Activated T-helper 2 cell treated with anti-CD3 and anti-CD28 coated beads, Interferon-gamma antibody, Interleukin-2, Interleukin-4, amounts not matched to agents 10 μg/mL and 5 μg/mL and 100 μg/mL, durations not matched to agents 14 hours and 24 hours and 36 hours (primary cell): ENCODE results near the gene EIF2B5. TPM values are rescaled to one million over a fixed set of nuclear protein-coding genes. Genes with fewer than 3 reads are reported as not detected.
"Not testable (repeated sequence)": the region's sequence is repeated elsewhere in the genome, so short reads cannot be mapped to it uniquely, and the experiment has no call there.

Experiments
- DNase-seq: peaks from one replicate; pipeline ENCODE4 v3.0.0; 2021; ENCODE audit warnings: low spot score
- H3K27ac Mint-ChIP-seq: one replicate; pipeline ENCODE4 v1.8.0; 2021; ENCODE audit warnings: mixed read lengths
- H3K27me3 Mint-ChIP-seq: one replicate; pipeline ENCODE4 v1.8.0; 2021; ENCODE audit warnings: low read depth, mixed read lengths
- H3K36me3 Mint-ChIP-seq: one replicate; pipeline ENCODE4 v1.8.0; 2021; ENCODE audit warnings: low read depth, mixed read lengths
- H3K4me1 Mint-ChIP-seq: one replicate; pipeline ENCODE4 v1.8.0; 2021; ENCODE audit warnings: low read depth, mixed read lengths
- H3K4me3 Mint-ChIP-seq: one replicate; pipeline ENCODE4 v1.8.0; 2021; ENCODE audit warnings: low read depth, mild to moderate bottlenecking, moderate library complexity, mixed read lengths
- H3K9me3 Mint-ChIP-seq: one replicate; pipeline ENCODE4 v1.8.0; 2021; ENCODE audit warnings: mixed read lengths
- intact Hi-C: fragments of 100-400 bp; cut with micrococcal nuclease; formaldehyde crosslinking; loops from one replicate; pipeline ENCODE4 v1.15.1; 2023
- total RNA-seq: library from RNA; stranded (reverse); gene quantifications from 2 replicates; pipeline ENCODE4 v1.2.3, GENCODE V29; 2022

Gene EIF2B5
- total RNA-seq, 1 donor from 2014 or later: 75.0 TPM

GRCh38 chr3:184132945-184133344 lies 2.2 kb upstream of the EIF2B5 start:
- H3K36me3 Mint-ChIP-seq: peaks cover 19% of the 10 kb centered on the region
- peaks cover 4% of the 10 kb centered on the region for H3K27me3 Mint-ChIP-seq
- intact Hi-C loops: loop anchor here (10.0 kb wide), 1 partner anchor 238 kb away; no protein-coding TSS in a partner anchor

GRCh38 chr3:184133840-184134745 lies 1.1 kb upstream of the EIF2B5 start:
- intact Hi-C loops: loop anchor here (1.0 to 10.0 kb wide), 3 partner anchors 117 to 239 kb away; partner anchors contain the start of gene ABCC5
- Mint-ChIP-seq H3K4me3 (peak overlapping the region; percentile 91), H3K9me3 (no peaks in the 10 kb centered on the region), H3K27ac (peak overlapping the region; percentile 92), H3K4me1 (peaks cover 21% of the 10 kb centered on the region), H3K27me3 (peaks cover 2% of the 10 kb centered on the region), H3K36me3 (peaks cover 24% of the 10 kb centered on the region)
- DNase-seq: no peak

More at GRCh38 chr3:184132945-184133344, 2.2 kb upstream of the EIF2B5 start:
- no peaks in the 10 kb centered on the region for H3K9me3 Mint-ChIP-seq
- no peak overlapping the region for H3K4me3 Mint-ChIP-seq
- H3K27ac Mint-ChIP-seq: no peak overlapping the region
- no peak for DNase-seq
- H3K4me1 Mint-ChIP-seq: peaks cover 23% of the 10 kb centered on the region

GRCh38 chr3:184134746-184135148 lies 411 bp upstream of the EIF2B5 start:
- Mint-ChIP-seq H3K27ac (peak overlapping the region; percentile 92), H3K27me3 (peaks cover 2% of the 10 kb centered on the region), H3K36me3 (peaks cover 24% of the 10 kb centered on the region), H3K9me3 (no peaks in the 10 kb centered on the region), H3K4me1 (peaks cover 21% of the 10 kb centered on the region), H3K4me3 (peak overlapping the region; percentile 91)
- intact Hi-C loops: loop anchor here (1.0 to 10.0 kb wide), 7 partner anchors 22 to 240 kb away; partner anchors contain the start of genes ABCC5, ABCF3, AP2M1 and EEF1AKMT4
- DNase-seq: no peak

- no peak for DNase-seq
- Mint-ChIP-seq H3K27ac (peak overlapping the region; percentile 92), H3K4me1 (peaks cover 21% of the 10 kb centered on the region), H3K9me3 (no peaks in the 10 kb centered on the region), H3K4me3 (peak overlapping the region; percentile 91), H3K27me3 (peaks cover 2% of the 10 kb centered on the region), H3K36me3 (peaks cover 36% of the 10 kb centered on the region)
- intact Hi-C loops: loop anchor here (1.0 to 10.0 kb wide), 6 partner anchors 20 to 241 kb away; partner anchors contain the start of genes ABCC5, ABCF3, AP2M1 and EEF1AKMT4
Measured at GRCh38 chr3:184135911-184136260, 728 bp downstream of the EIF2B5 start.

DNA sequence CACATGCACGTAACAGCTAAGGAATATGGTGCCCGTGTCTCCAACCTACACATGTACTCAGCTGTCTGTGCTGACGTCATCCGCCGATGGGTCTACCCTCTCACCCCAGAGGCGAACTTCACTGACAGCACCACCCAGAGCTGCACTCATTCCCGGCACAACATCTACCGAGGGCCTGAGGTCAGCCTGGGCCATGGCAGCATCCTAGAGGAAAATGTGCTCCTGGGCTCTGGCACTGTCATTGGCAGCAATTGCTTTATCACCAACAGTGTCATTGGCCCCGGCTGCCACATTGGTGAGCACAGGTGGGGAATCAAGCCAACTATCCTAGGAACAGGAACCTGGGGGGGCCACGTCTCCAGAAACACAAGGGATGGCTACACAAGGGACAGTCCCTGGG lies 5.3 kb downstream of the EIF2B5 start:
- H3K36me3 Mint-ChIP-seq: peaks cover 78% of the 10 kb centered on the region
- no peaks in the 10 kb centered on the region for H3K9me3 Mint-ChIP-seq

DNA sequence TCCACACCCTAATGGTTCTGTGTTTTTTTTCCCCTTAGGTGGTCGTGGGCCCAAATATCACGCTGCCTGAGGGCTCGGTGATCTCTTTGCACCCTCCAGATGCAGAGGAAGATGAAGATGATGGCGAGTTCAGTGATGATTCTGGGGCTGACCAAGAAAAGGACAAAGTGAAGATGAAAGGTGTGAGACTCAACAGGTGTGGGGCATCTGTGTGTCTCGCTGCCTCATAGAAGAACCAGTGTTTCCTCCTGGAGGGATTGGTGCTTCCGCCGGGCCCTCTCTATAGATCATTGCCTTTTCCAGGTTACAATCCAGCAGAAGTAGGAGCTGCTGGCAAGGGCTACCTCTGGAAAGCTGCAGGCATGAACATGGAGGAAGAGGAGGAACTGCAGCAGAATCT lies 7.0 kb downstream of the EIF2B5 start:
- H3K27me3 Mint-ChIP-seq: no peaks in the 10 kb centered on the region

More for the DNA sequence above, 5.3 kb downstream of the EIF2B5 start:
- H3K4me1 Mint-ChIP-seq: peaks cover 14% of the 10 kb centered on the region
- no peak overlapping the region for H3K27ac Mint-ChIP-seq
- intact Hi-C loops: no loop called here
- no peak overlapping the region for H3K4me3 Mint-ChIP-seq
- DNase-seq: no peak
- H3K27me3 Mint-ChIP-seq: no peaks in the 10 kb centered on the region

DNA sequence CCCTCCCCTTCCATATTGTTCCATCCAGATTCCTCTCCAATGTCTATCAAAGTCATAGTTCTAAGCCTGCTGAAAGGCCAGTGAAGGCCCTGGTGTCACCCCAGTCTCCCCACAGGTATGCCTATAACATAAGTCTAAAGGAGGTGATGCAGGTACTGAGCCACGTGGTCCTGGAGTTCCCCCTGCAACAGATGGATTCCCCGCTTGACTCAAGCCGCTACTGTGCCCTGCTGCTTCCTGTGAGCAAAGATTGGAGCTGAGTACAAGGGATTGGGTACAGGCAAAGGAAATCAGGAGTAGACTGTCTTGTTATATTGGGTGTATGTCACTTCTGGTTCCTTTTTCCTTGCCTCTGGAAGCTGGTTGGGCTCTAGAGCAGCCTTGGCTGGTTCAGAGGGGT lies 8.2 kb downstream of the EIF2B5 start:
- intact Hi-C loops: no loop called here
- no peak overlapping the region for H3K27ac Mint-ChIP-seq
- DNase-seq: no peak

More for the DNA sequence above, 7.0 kb downstream of the EIF2B5 start:
- intact Hi-C loops: no loop called here
- Mint-ChIP-seq H3K36me3 (peaks cover 79% of the 10 kb centered on the region), H3K4me1 (peaks cover 5% of the 10 kb centered on the region), H3K9me3 (no peaks in the 10 kb centered on the region), H3K4me3 (no peak overlapping the region), H3K27ac (no peak overlapping the region)
- no peak for DNase-seq

GRCh38 chr3:184144505-184144904 lies 9.3 kb downstream of the EIF2B5 start:
- H3K27me3 Mint-ChIP-seq: no peaks in the 10 kb centered on the region
- no peaks in the 10 kb centered on the region for H3K9me3 Mint-ChIP-seq
- no peaks in the 10 kb centered on the region for H3K4me1 Mint-ChIP-seq
- DNase-seq: no peak
- peaks cover 67% of the 10 kb centered on the region for H3K36me3 Mint-ChIP-seq
- H3K27ac Mint-ChIP-seq: no peak overlapping the region
- intact Hi-C loops: no loop called here
- no peak overlapping the region for H3K4me3 Mint-ChIP-seq

More for the DNA sequence above, 8.2 kb downstream of the EIF2B5 start:
- Mint-ChIP-seq H3K4me3 (no peak overlapping the region), H3K4me1 (no peaks in the 10 kb centered on the region), H3K27me3 (no peaks in the 10 kb centered on the region), H3K9me3 (no peaks in the 10 kb centered on the region), H3K36me3 (peaks cover 70% of the 10 kb centered on the region)

- intact Hi-C loops: no loop called here
- no peak for DNase-seq
- no peaks in the 10 kb centered on the region for H3K27me3 Mint-ChIP-seq
- peaks cover 63% of the 10 kb centered on the region for H3K36me3 Mint-ChIP-seq
- no peaks in the 10 kb centered on the region for H3K9me3 Mint-ChIP-seq
- no peaks in the 10 kb centered on the region for H3K4me1 Mint-ChIP-seq
- H3K27ac Mint-ChIP-seq: no peak overlapping the region
- H3K4me3 Mint-ChIP-seq: no peak overlapping the region
Measured at GRCh38 chr3:184145111-184145524, 10.0 kb downstream of the EIF2B5 start.

- H3K9me3 Mint-ChIP-seq: no peaks in the 10 kb centered on the region
- H3K4me1 Mint-ChIP-seq: no peaks in the 10 kb centered on the region
- intact Hi-C loops: no loop called here
- peaks cover 56% of the 10 kb centered on the region for H3K36me3 Mint-ChIP-seq
- H3K4me3 Mint-ChIP-seq: no peak overlapping the region
- no peak for DNase-seq
- H3K27me3 Mint-ChIP-seq: no peaks in the 10 kb centered on the region
- peak overlapping the region; percentile 35 for H3K27ac Mint-ChIP-seq
Measured at GRCh38 chr3:184145751-184146270, 10.7 kb downstream of the EIF2B5 start.

GRCh38 chr3:184148076-184148475 lies 12.9 kb downstream of the EIF2B5 start:
- H3K9me3 Mint-ChIP-seq: no peaks in the 10 kb centered on the region
- intact Hi-C loops: no loop called here
- H3K27ac Mint-ChIP-seq: no peak overlapping the region
- peaks cover 35% of the 10 kb centered on the region for H3K36me3 Mint-ChIP-seq
- no peaks in the 10 kb centered on the region for H3K4me1 Mint-ChIP-seq
- H3K27me3 Mint-ChIP-seq: no peaks in the 10 kb centered on the region
- DNase-seq: no peak
- H3K4me3 Mint-ChIP-seq: no peak overlapping the region

GRCh38 chr3:184149123-184149522 lies 14.0 kb downstream of the EIF2B5 start:
- Mint-ChIP-seq H3K36me3 (peaks cover 25% of the 10 kb centered on the region), H3K4me1 (no peaks in the 10 kb centered on the region), H3K27me3 (no peaks in the 10 kb centered on the region), H3K27ac (no peak overlapping the region), H3K4me3 (no peak overlapping the region), H3K9me3 (no peaks in the 10 kb centered on the region)
- no peak for DNase-seq
- intact Hi-C loops: no loop called here

GRCh38 chr3:184149770-184150169 lies 14.6 kb downstream of the EIF2B5 start:
- H3K4me3 Mint-ChIP-seq, H3K27ac Mint-ChIP-seq, DNase-seq, H3K27me3 Mint-ChIP-seq, H3K4me1 Mint-ChIP-seq, H3K9me3 Mint-ChIP-seq, intact Hi-C loops: not testable (repeated sequence)
- H3K36me3 Mint-ChIP-seq: peaks cover 20% of the 10 kb centered on the region
